Thoracic aorta (tissue), 2 donors: ENCODE measurements around the gene TRAPPC3. TPM values are rescaled to one million over a fixed set of nuclear protein-coding genes. Genes with fewer than 3 reads are reported as not detected.
"Not testable (repeated sequence)": the region's sequence is repeated elsewhere in the genome, so short reads cannot be mapped to it uniquely, and the experiment has no call there.

Experiments used
- ATAC-seq: fragments of 150-250 bp; one replicate; pipeline ENCODE4 v1.8.0; 2017; ENCODE audit warnings: low read depth; ENCODE audit not compliant: insufficient number of reproducible peaks, low FRiP score
- DNase-seq: peaks from one replicate; pipeline ENCODE4 v3.0.0-alpha.2; 2020; ENCODE audit warnings: low spot score
- H3K27ac ChIP-seq, 2 donors: fragments of 200-600 bp; sonication (generic); 1 replicate in 1 of 2; 2 replicates in 1 of 2; pipeline ENCODE4 v1.5.1; 2016; ENCODE audit warnings: mild to moderate bottlenecking in 2 of 2, moderate library complexity in 2 of 2
- H3K27me3 ChIP-seq: fragments of 200-600 bp; sonication (generic); replicated peaks from 2 replicates; pipeline ENCODE4 v1.6.0; 2016; ENCODE audit warnings: mild to moderate bottlenecking; ENCODE audit not compliant: insufficient read depth
- H3K36me3 ChIP-seq: fragments of 200-600 bp; sonication (generic); one replicate; pipeline ENCODE4 v1.5.1; 2016
- H3K4me1 ChIP-seq, 2 donors: fragments of 200-600 bp; sonication (generic); 1 replicate in 1 of 2; 2 replicates in 1 of 2; pipeline versions ENCODE4 v1.5.1 to v1.6.0; 2016; ENCODE audit warnings: low read depth in 2 of 2, mild to moderate bottlenecking in 1 of 2; ENCODE audit not compliant: control insufficient read depth in 1 of 2
- H3K4me3 ChIP-seq: fragments of 200-600 bp; sonication (generic); 2 replicates; pipeline ENCODE4 v1.5.1; 2016; ENCODE audit warnings: mild to moderate bottlenecking
- H3K9me3 ChIP-seq: fragments of 200-600 bp; sonication (generic); 2 replicates; pipeline ENCODE4 v1.5.1; 2016
- total RNA-seq, 2 donors: library from RNA; depleted of rRNA; stranded (reverse); fragments of >200 nt; gene quantifications; one replicate each; pipeline versions ENCODE4 v1.1.0 to v1.2.3, GENCODE V29; 2016
- TF ChIP-seq, protein P1 (sequence below): fragments of 200-600 bp; sonication (generic); IDR thresholded peaks from one replicate; pipeline ENCODE4 v1.5.1; 2019; ENCODE audit warnings: antibody characterized with exemption

Gene TRAPPC3
- total RNA-seq = 10 to 100 TPM; 78.5 to 92.3 TPM

DNA sequence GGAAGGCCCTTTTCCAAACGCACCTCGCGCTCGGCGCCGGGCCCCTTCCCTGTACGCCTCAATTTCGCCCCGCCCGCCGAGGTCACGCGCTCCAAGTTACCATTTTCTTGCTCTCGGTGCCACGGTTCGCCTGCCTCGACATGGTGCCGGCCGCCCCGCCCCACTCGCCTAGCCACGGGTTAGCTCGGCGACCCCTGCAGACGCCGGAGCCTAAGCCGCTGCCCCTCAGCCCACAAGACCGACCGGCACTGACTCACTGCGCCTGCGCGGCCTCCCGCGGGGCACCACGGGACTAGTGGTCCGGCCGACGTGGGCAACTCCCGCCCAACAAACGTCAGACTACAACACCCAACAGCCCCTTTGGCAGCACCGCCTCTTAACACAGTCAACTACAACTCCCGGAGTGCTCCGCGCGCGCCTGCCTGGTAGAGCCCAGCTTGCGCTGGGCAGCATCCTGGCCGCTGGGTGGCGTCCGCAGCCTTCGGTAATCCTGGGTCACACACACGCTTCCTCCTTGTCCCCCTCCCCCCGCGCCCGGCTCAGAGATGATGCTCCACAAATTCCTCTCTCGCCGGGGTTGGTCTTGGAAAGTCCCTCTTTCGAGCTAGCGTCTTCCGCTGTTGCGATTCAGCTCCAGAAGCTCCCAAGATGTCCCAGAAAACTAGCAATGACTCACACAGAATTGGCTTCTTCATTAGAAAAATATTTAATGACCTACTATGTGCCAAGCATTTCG, at the start of gene TRAPPC3:
TSS of gene TRAPPC3 (minus strand) at position 250 of the 736 bp plus-strand sequence. CDS start at position 142, 108 bp downstream.
- Histone ChIP-seq H3K27me3 (no peaks in the 10 kb centered on the region), H3K9me3 (no peaks in the 10 kb centered on the region)

DNA sequence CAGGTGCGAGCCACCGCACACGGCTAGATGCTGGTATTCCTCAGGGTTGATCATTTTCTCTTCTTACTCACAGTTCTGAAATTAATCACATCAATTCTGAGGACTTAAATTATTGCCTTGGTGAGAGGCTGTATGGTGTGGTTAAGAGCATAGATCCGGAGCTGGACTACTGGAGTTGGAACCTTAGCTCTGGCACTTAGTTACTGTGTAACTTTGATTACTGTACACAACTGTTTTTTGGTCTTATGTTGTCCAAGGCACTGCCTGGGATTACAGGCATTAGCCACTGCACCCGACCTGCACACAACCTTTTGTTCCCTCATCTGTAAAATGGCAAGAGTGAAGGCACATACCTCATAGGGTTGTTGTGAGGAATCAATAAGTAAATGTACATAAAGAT, 49.4 kb upstream of the TRAPPC3 start:
- Histone ChIP-seq H3K4me3 (no peak overlapping the region), H3K27ac (no peak overlapping the region), H3K36me3 (no peaks in the 10 kb centered on the region), H3K27me3 (no peaks in the 10 kb centered on the region), H3K4me1 (peaks cover 6 to 29% of the 10 kb centered on the region in 2 donors), H3K9me3 (no peaks in the 10 kb centered on the region)
- no peak for DNase-seq
- ATAC-seq = no peak
- TF ChIP-seq, protein P1, sequence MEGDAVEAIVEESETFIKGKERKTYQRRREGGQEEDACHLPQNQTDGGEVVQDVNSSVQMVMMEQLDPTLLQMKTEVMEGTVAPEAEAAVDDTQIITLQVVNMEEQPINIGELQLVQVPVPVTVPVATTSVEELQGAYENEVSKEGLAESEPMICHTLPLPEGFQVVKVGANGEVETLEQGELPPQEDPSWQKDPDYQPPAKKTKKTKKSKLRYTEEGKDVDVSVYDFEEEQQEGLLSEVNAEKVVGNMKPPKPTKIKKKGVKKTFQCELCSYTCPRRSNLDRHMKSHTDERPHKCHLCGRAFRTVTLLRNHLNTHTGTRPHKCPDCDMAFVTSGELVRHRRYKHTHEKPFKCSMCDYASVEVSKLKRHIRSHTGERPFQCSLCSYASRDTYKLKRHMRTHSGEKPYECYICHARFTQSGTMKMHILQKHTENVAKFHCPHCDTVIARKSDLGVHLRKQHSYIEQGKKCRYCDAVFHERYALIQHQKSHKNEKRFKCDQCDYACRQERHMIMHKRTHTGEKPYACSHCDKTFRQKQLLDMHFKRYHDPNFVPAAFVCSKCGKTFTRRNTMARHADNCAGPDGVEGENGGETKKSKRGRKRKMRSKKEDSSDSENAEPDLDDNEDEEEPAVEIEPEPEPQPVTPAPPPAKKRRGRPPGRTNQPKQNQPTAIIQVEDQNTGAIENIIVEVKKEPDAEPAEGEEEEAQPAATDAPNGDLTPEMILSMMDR = no peak

More for the DNA sequence above, at the start of gene TRAPPC3:
- Histone ChIP-seq H3K4me3 (peak within 1 kb of the TSS; percentile 79), H3K4me1 (peaks cover 33 to 50% of the 10 kb centered on the region in 2 donors), H3K27ac (peak within 1 kb of the TSS; percentile 96 to 97), H3K36me3 (no peaks in the 10 kb centered on the region)
- DNase-seq (peak; percentile 100), ATAC-seq (peak; percentile 74)
- TF ChIP-seq, protein P1 = peak; percentile 85

DNA sequence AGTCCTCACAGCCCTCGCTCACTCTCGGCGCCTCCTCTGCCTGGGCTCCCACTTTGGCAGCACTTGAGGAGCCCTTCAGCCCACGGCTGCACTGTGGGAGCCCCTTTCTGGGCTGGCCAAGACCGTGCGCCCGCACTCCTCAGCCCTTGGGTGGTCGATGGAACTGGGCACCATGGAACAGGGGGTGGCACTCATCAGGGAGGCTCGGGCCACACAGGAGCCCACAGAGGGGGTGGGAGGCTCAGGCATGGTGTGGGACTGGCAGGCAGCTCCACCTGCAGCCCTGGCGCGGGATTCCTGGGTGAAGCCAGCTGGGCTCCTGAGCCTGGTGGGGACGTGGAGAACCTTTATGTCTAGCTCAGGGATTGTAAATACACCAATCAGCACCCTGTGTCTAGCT, 47.5 kb upstream of the TRAPPC3 start:
- not testable (repeated sequence) for H3K9me3 ChIP-seq, H3K36me3 ChIP-seq, H3K4me3 ChIP-seq, DNase-seq, ATAC-seq, H3K27ac ChIP-seq, H3K27me3 ChIP-seq
- peaks cover 0 to 16% of the 10 kb centered on the region in 2 donors for H3K4me1 ChIP-seq

DNA sequence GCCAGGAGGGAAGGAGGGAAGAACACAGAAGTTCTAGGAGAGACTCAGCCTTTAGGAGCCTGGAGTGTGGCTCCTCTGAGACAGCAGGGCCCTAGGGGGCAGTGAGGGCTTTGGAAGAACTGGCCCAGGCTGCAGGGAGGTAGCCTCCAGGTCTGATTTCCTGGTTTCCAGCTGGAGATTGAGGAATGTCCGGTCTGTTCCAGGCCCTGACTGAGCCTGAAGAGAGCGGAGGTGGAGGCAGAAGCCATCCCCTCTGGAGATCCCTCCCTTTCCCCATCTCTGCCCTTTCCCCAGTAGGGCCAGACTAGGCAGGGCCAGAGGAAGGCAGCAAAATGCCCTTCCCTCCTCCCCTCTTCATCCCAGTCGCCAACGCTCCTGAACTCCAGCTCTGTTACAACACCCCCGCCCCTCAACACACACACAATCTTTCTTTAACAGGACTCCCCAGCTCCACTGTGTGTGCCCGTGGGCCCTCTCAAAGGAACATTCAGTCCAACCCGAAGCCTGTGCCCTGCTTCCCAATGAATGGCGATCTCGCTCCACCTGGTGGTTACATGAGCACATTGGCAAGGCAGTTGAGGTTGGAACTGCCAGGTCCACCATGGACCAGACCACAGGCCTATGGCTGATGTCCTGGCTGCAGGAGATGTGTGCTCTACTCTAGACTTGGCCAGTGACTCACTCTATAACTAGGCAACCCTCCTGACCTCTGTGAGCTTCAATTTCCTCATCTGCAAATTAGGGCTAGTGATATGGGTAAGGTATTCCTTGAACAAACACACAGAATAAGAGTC, 38.7 kb upstream of the TRAPPC3 start:
- Histone ChIP-seq H3K27ac (peak overlapping the region; percentile 91 to 92), H3K36me3 (no peaks in the 10 kb centered on the region), H3K4me1 (peaks cover 11 to 23% of the 10 kb centered on the region in 2 donors), H3K4me3 (peak overlapping the region; percentile 28), H3K9me3 (no peaks in the 10 kb centered on the region), H3K27me3 (no peaks in the 10 kb centered on the region)
- ATAC-seq = peak; percentile 76
- TF ChIP-seq, protein P1 = peak; percentile 88
- DNase-seq = peak; percentile 84

DNA sequence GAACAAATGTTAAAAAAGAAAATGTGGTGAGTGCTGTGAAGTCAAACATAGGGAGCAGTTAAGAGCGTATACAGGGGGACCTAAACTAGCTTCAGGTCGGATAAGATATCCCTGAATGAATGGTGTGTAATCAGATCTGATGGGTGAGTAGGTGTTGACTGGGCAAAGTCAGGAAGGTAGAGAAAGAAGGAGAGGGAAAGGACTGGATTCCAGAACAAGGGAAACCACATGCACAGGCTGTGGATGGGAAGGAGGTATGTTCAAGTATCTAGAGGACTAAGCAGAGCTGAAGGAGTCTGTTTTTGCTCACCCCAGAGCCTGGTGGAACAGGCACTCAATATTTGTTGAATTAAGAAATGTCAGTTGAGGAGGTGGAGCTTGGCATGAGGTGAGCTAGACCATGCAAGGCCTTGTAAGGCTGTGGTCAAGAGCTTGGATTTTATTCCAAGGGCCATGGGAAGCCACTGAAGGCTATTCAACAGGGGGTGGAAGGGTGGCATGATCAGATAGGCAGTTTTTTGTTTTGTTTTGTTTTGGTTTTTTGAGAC, 34.1 kb upstream of the TRAPPC3 start:
- no peak overlapping the region for H3K4me3 ChIP-seq
- DNase-seq = no peak
- peak overlapping the region; percentile 73 to 74 for H3K27ac ChIP-seq

More for the DNA sequence above, 34.1 kb upstream of the TRAPPC3 start:
- peak; percentile 66 for ATAC-seq
- no peaks in the 10 kb centered on the region for H3K27me3 ChIP-seq
- TF ChIP-seq, protein P1 = no peak
- peaks cover 31% of the 10 kb centered on the region for H3K36me3 ChIP-seq
- peaks cover 12 to 29% of the 10 kb centered on the region in 2 donors for H3K4me1 ChIP-seq
- H3K9me3 ChIP-seq = no peaks in the 10 kb centered on the region
